ENCODE results near the gene ZNF878.

The ZNF878 gene

GRCh38 chr19:12064590-12065538 is 12.1 kb upstream of the ZNF878 start, which contains the start of gene ZNF844:
ZNF844 (plus strand) TSS chr19:12064731; CDS start chr19:12064874, 143 bp downstream.
- H3K4me3 Mint-ChIP-seq = peak within 1 kb of the TSS; percentile 82
- H3K27ac Mint-ChIP-seq (ENCODE audit: low read depth) = peak within 1 kb of the TSS; percentile 71
- H3K27me3 Mint-ChIP-seq = no peaks in the 10 kb centered on the region
- H3K36me3 Mint-ChIP-seq (ENCODE audit: insufficient read depth) = no peaks in the 10 kb centered on the region
- peak; percentile 72 for ATAC-seq (replicated peaks; ENCODE audit: extremely low read depth, poor library complexity, severe bottlenecking)
- peak; percentile 27 to 37 for DNase-seq (ENCODE audit: low spot score in 2 of 2)
- no peaks in the 10 kb centered on the region for H3K9me3 Mint-ChIP-seq
- no peaks in the 10 kb centered on the region for H3K4me1 Mint-ChIP-seq

GRCh38 chr19:12055784-12056183 is 3.0 kb upstream of the ZNF878 start:
- peaks cover 25% of the 10 kb centered on the region for H3K27me3 Mint-ChIP-seq
- peaks cover 5% of the 10 kb centered on the region for H3K9me3 Mint-ChIP-seq
- no peak for DNase-seq (ENCODE audit: low spot score in 2 of 2)
- ATAC-seq (replicated peaks; ENCODE audit: extremely low read depth, poor library complexity, severe bottlenecking) = no peak
- peaks cover 3% of the 10 kb centered on the region for H3K36me3 Mint-ChIP-seq (ENCODE audit: insufficient read depth)
- H3K27ac Mint-ChIP-seq (ENCODE audit: low read depth) = no peak overlapping the region
- peaks cover 15% of the 10 kb centered on the region for H3K4me1 Mint-ChIP-seq
- H3K4me3 Mint-ChIP-seq = no peak overlapping the region

- Mint-ChIP-seq H3K27me3 (peaks cover 25% of the 10 kb centered on the region), H3K36me3 (ENCODE audit: insufficient read depth) (peaks cover 3% of the 10 kb centered on the region), H3K4me3 (peak overlapping the region; percentile 76), H3K4me1 (peaks cover 15% of the 10 kb centered on the region), H3K9me3 (peaks cover 5% of the 10 kb centered on the region), H3K27ac (ENCODE audit: low read depth) (no peak overlapping the region)
- peak; percentile 40 for ATAC-seq (replicated peaks; ENCODE audit: extremely low read depth, poor library complexity, severe bottlenecking)
- no peak for DNase-seq (ENCODE audit: low spot score in 2 of 2)
These were observed 667 bp downstream of the ZNF878 start for GRCh38 chr19:12052091-12052496.

GRCh38 chr19:12047868-12048267 is 4.9 kb downstream of the ZNF878 start:
- H3K27ac Mint-ChIP-seq (ENCODE audit: low read depth) = no peak overlapping the region
- H3K9me3 Mint-ChIP-seq = peaks cover 18% of the 10 kb centered on the region
- H3K4me1 Mint-ChIP-seq = peaks cover 10% of the 10 kb centered on the region
- peaks cover 3% of the 10 kb centered on the region for H3K36me3 Mint-ChIP-seq (ENCODE audit: insufficient read depth)
- no peak overlapping the region for H3K4me3 Mint-ChIP-seq
- DNase-seq (ENCODE audit: low spot score in 2 of 2) (no peak), ATAC-seq (replicated peaks; ENCODE audit: extremely low read depth, poor library complexity, severe bottlenecking) (no peak)
- peaks cover 10% of the 10 kb centered on the region for H3K27me3 Mint-ChIP-seq

- no peaks in the 10 kb centered on the region for H3K36me3 Mint-ChIP-seq (ENCODE audit: insufficient read depth)
- H3K9me3 Mint-ChIP-seq = peaks cover 17% of the 10 kb centered on the region
- no peak overlapping the region for H3K4me3 Mint-ChIP-seq
- no peak for DNase-seq (ENCODE audit: low spot score in 2 of 2)
- no peak overlapping the region for H3K27ac Mint-ChIP-seq (ENCODE audit: low read depth)
- no peaks in the 10 kb centered on the region for H3K27me3 Mint-ChIP-seq
- ATAC-seq (replicated peaks; ENCODE audit: extremely low read depth, poor library complexity, severe bottlenecking) = no peak
- no peaks in the 10 kb centered on the region for H3K4me1 Mint-ChIP-seq
These were observed 8.9 kb downstream of the ZNF878 start for GRCh38 chr19:12043752-12044422.

GRCh38 chr19:12042893-12043292 is 9.9 kb downstream of the ZNF878 start:
- H3K36me3 Mint-ChIP-seq (ENCODE audit: insufficient read depth) = peaks cover under 1% of the 10 kb centered on the region

GRCh38 chr19:12035220-12036172 is 17.3 kb downstream of the ZNF878 start, which contains the start of gene ZNF433:
ZNF433 (minus strand) TSS chr19:12035679; CDS start chr19:12035539, 140 bp downstream.
- Mint-ChIP-seq H3K36me3 (ENCODE audit: insufficient read depth) (peaks cover 4% of the 10 kb centered on the region), H3K27me3 (no peaks in the 10 kb centered on the region), H3K4me1 (no peaks in the 10 kb centered on the region), H3K4me3 (peak within 1 kb of the TSS; percentile 72), H3K27ac (ENCODE audit: low read depth) (no peak within 1 kb of the TSS), H3K9me3 (no peaks in the 10 kb centered on the region)
- peak; percentile 65 for ATAC-seq (replicated peaks; ENCODE audit: extremely low read depth, poor library complexity, severe bottlenecking)
- peak; percentile 14 to 16 for DNase-seq (ENCODE audit: low spot score in 2 of 2)

More at GRCh38 chr19:12042893-12043292, 9.9 kb downstream of the ZNF878 start:
- Mint-ChIP-seq H3K27me3 (no peaks in the 10 kb centered on the region), H3K4me1 (no peaks in the 10 kb centered on the region), H3K4me3 (no peak overlapping the region), H3K27ac (ENCODE audit: low read depth) (no peak overlapping the region), H3K9me3 (peaks cover 17% of the 10 kb centered on the region)
- ATAC-seq (replicated peaks; ENCODE audit: extremely low read depth, poor library complexity, severe bottlenecking) (no peak), DNase-seq (ENCODE audit: low spot score in 2 of 2) (no peak)

GRCh38 chr19:12034620-12035019 is 18.1 kb downstream of the ZNF878 start:
- no peak for DNase-seq (ENCODE audit: low spot score in 2 of 2)
- no peaks in the 10 kb centered on the region for H3K4me1 Mint-ChIP-seq
- no peaks in the 10 kb centered on the region for H3K9me3 Mint-ChIP-seq
- peak overlapping the region; percentile 72 for H3K4me3 Mint-ChIP-seq
- H3K27me3 Mint-ChIP-seq = no peaks in the 10 kb centered on the region
- peaks cover 4% of the 10 kb centered on the region for H3K36me3 Mint-ChIP-seq (ENCODE audit: insufficient read depth)
- no peak overlapping the region for H3K27ac Mint-ChIP-seq (ENCODE audit: low read depth)
- no peak for ATAC-seq (replicated peaks; ENCODE audit: extremely low read depth, poor library complexity, severe bottlenecking)

GRCh38 chr19:12034198-12034597 is 18.6 kb downstream of the ZNF878 start:
- Mint-ChIP-seq H3K27me3 (no peaks in the 10 kb centered on the region), H3K36me3 (ENCODE audit: insufficient read depth) (peaks cover 4% of the 10 kb centered on the region), H3K9me3 (no peaks in the 10 kb centered on the region), H3K4me3 (peak overlapping the region; percentile 72), H3K27ac (ENCODE audit: low read depth) (no peak overlapping the region), H3K4me1 (no peaks in the 10 kb centered on the region)
- no peak for ATAC-seq (replicated peaks; ENCODE audit: extremely low read depth, poor library complexity, severe bottlenecking)
- DNase-seq (ENCODE audit: low spot score in 2 of 2) = no peak

GRCh38 chr19:12015753-12016116 is 37.0 kb downstream of the ZNF878 start:
- no peaks in the 10 kb centered on the region for H3K27me3 Mint-ChIP-seq
- peaks cover 19% of the 10 kb centered on the region for H3K9me3 Mint-ChIP-seq
- DNase-seq (ENCODE audit: low spot score in 2 of 2) (no peak), ATAC-seq (replicated peaks; ENCODE audit: extremely low read depth, poor library complexity, severe bottlenecking) (no peak)
- no peak overlapping the region for H3K27ac Mint-ChIP-seq (ENCODE audit: low read depth)
- H3K4me3 Mint-ChIP-seq = no peak overlapping the region
- H3K4me1 Mint-ChIP-seq = no peaks in the 10 kb centered on the region
- H3K36me3 Mint-ChIP-seq (ENCODE audit: insufficient read depth) = peaks cover 19% of the 10 kb centered on the region

GRCh38 chr19:12015015-12015752 is 37.6 kb downstream of the ZNF878 start:
- ATAC-seq (replicated peaks; ENCODE audit: extremely low read depth, poor library complexity, severe bottlenecking) = no peak
- H3K4me3 Mint-ChIP-seq = no peak overlapping the region
- peaks cover 19% of the 10 kb centered on the region for H3K9me3 Mint-ChIP-seq
- H3K27ac Mint-ChIP-seq (ENCODE audit: low read depth) = no peak overlapping the region
- no peak for DNase-seq (ENCODE audit: low spot score in 2 of 2)
- no peaks in the 10 kb centered on the region for H3K27me3 Mint-ChIP-seq
- H3K36me3 Mint-ChIP-seq (ENCODE audit: insufficient read depth) = peaks cover 19% of the 10 kb centered on the region
- no peaks in the 10 kb centered on the region for H3K4me1 Mint-ChIP-seq
